Stimulated activated CD8-positive, alpha-beta memory T cell treated with anti-CD3 and anti-CD28 coated beads, Interleukin-15, amount 100 ng/mL, for 1 hour (primary cell): ENCODE results near the gene ANAPC7.
"Not testable (repeated sequence)": the region's sequence is repeated elsewhere in the genome, so short reads cannot be mapped to it uniquely, and the experiment has no call there.

Source experiments
- DNase-seq: peaks from one replicate; pipeline ENCODE4 v3.0.0-alpha.2; 2020; ENCODE audit warnings: low read depth

ANAPC7 gene

GRCh38 chr12:110348431-110349059 is 55.0 kb downstream of the ANAPC7 start:
- no peak for DNase-seq

- DNase-seq: no peak
Observed at GRCh38 chr12:110347767-110348166, 55.7 kb downstream of the ANAPC7 start.

GRCh38 chr12:110345963-110346362 is 57.5 kb downstream of the ANAPC7 start:
- no peak for DNase-seq

GRCh38 chr12:110345176-110345661 is 58.3 kb downstream of the ANAPC7 start:
- no peak for DNase-seq

- DNase-seq: no peak
Observed at GRCh38 chr12:110344657-110345056, 58.9 kb downstream of the ANAPC7 start.

- DNase-seq: no peak
Observed at GRCh38 chr12:110343736-110344555, 59.6 kb downstream of the ANAPC7 start.

GRCh38 chr12:110343114-110343513 is 60.4 kb downstream of the ANAPC7 start:
- DNase-seq: no peak

GRCh38 chr12:110342157-110342556 is 61.4 kb downstream of the ANAPC7 start:
- DNase-seq: no peak

GRCh38 chr12:110340706-110341105 is 62.8 kb downstream of the ANAPC7 start:
- no peak for DNase-seq

- not testable (repeated sequence) for DNase-seq
Observed at GRCh38 chr12:110340261-110340660, 63.2 kb downstream of the ANAPC7 start.

- DNase-seq: no peak
Observed at GRCh38 chr12:110339184-110339952, 64.1 kb downstream of the ANAPC7 start.

GRCh38 chr12:110338754-110339153 is 64.8 kb downstream of the ANAPC7 start:
- no peak for DNase-seq

GRCh38 chr12:110337912-110338710 is 65.4 kb downstream of the ANAPC7 start:
- no peak for DNase-seq

GRCh38 chr12:110335481-110336045 is 67.9 kb downstream of the ANAPC7 start:
- DNase-seq: no peak

GRCh38 chr12:110333201-110333600 is 70.3 kb downstream of the ANAPC7 start:
- no peak for DNase-seq

GRCh38 chr12:110330544-110330943 is 73.0 kb downstream of the ANAPC7 start:
- DNase-seq: no peak

GRCh38 chr12:110330124-110330523 is 73.4 kb downstream of the ANAPC7 start:
- no peak for DNase-seq

GRCh38 chr12:110329710-110330109 is 73.8 kb downstream of the ANAPC7 start:
- no peak for DNase-seq
